ENCODE results near the gene ARHGAP18.

Gene ARHGAP18

GRCh38 chr6:129647044-129647443 lies 62.9 kb downstream of the ARHGAP18 start:
- in situ Hi-C loops (cut with HindIII; ENCODE audit: low sequenced_read_pairs) = no loop called here

DNA sequence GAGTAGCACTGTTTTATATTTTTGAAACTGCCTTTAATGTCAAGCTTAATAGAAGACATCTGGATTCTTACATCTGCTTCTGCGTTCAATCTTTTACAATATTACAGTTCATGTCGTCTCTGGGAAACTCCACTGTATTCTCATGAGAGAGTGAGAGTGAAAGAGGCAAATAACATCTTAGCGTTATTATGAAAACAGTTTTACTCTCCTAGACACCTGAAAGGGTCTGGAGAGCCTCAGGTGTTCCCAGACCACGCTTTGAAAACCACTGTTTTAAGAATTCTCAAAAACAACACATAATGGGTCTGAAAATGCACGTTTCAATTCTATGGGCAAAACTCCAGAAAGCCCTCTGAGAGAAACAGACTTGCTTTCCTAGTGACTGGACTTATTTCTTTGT lies 63.3 kb downstream of the ARHGAP18 start:
- in situ Hi-C loops (cut with HindIII; ENCODE audit: low sequenced_read_pairs) = no loop called here

DNA sequence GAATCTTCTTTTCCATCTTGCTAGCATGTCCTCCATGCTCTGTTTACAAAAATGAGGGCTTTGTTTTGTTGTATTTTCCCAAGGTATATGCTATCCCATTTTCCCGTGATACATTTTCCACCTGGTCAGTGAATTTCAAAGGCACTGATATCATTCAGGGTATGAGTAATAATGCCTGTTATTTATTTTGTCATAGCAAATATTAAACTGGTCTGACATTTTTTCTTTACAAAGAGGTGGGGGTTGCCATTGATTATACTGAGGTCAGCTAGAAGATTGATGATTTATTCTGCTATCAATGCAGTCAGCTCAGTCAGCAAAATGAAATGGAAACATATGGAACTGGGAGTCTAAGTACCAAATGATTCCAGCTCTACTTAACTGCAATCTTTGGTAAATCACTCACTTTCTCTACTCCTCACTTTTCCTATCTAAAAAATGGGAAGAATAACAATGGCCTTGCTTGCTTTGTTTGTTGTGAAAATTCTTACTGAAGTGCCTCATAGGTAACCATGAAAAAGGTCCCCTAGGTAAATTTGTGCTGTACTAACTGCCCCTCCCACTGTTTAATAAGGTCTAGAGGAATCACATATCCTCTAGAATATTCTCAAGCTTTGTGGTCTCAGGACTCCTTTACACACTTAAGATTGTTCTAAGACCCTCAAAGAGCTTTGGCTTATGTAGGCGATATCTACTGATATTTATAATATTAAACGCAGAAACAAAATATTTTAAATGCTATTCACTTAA lies 64.0 kb downstream of the ARHGAP18 start:
- in situ Hi-C loops (cut with HindIII; ENCODE audit: low sequenced_read_pairs) = no loop called here

DNA sequence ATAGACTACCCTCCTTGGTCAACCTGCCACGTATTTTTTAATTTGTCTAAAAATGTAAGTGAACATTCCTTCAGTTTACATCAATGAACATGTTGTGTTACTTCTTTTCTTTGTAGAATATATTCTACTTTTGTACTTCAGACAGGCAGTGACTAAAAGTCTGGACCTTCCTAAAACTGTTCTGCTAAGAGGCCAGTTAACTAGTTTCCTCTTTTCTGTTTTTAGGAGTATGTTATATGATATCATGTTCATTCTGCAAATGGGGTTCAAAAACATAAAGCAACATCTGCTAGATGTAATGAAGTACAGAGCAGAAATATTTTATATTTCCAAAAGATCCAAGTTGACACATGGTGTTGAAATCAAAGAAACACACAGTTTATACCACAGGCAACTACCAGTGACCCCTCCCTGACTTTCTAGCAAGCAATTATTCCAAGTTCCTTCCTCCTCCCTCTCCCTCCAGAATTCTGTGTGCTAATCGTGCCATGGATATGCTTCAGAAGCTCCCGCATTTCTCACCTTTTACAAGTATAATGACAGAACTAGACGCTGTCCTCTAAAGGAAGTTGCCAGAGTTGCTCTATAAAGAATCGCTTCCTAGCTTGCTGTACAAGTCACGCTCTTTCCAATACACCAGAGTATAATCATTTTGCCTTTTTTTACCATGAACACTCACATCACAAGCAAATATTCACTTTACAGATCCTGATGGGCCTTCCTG lies 64.7 kb downstream of the ARHGAP18 start:
- in situ Hi-C loops (cut with HindIII; ENCODE audit: low sequenced_read_pairs) = no loop called here

GRCh38 chr6:129644567-129645015 lies 65.4 kb downstream of the ARHGAP18 start:
- in situ Hi-C loops (cut with HindIII; ENCODE audit: low sequenced_read_pairs) = no loop called here

- in situ Hi-C loops (cut with HindIII; ENCODE audit: low sequenced_read_pairs) = no loop called here
Observed at GRCh38 chr6:129643968-129644367, 66.0 kb downstream of the ARHGAP18 start.

- in situ Hi-C loops (cut with HindIII; ENCODE audit: low sequenced_read_pairs) = no loop called here
Observed at GRCh38 chr6:129643176-129643575, 66.8 kb downstream of the ARHGAP18 start.

GRCh38 chr6:129642322-129642721 lies 67.7 kb downstream of the ARHGAP18 start:
- in situ Hi-C loops (cut with HindIII; ENCODE audit: low sequenced_read_pairs) = no loop called here

DNA sequence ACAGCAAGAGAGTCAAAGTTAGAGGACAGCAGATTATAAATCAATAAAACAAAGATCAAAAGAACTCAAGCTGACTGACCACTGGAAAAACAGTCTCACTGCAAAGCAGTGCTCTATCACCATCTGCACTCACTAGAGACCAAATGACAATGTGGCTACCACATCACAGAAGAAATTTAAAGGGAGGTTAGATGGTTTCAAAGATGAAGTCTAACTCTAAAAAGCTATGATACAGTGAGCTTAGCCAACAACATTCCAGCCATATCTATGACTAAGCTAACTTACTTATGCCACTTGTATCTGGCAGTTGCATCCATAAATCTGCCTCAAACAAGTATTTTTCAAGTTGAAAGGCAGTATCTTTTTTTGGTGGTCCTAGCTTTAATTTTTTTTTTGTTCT lies 68.6 kb downstream of the ARHGAP18 start:
- in situ Hi-C loops (cut with HindIII; ENCODE audit: low sequenced_read_pairs) = no loop called here

DNA sequence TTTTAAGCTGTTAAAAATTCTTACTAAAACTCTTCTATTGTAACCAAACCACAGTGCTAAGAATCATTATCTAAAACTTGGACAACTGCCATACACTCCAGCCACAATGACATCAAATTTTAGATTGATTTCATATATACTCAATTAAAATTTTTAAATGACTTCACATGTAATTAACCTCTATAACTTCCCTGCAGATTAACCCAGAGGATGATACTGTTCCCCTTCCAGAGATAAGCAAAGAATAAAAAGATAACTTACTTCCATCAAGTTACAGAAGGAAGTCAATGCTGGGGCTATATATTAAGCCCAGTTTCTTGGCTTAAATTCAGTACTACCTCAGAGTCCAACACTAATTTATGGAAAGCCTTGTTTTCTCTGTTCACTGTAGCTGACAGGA lies 71.3 kb downstream of the ARHGAP18 start:
- in situ Hi-C loops (cut with HindIII; ENCODE audit: low sequenced_read_pairs) = no loop called here

GRCh38 chr6:129638055-129638684 lies 71.8 kb downstream of the ARHGAP18 start:
- in situ Hi-C loops (cut with HindIII; ENCODE audit: low sequenced_read_pairs) = no loop called here

DNA sequence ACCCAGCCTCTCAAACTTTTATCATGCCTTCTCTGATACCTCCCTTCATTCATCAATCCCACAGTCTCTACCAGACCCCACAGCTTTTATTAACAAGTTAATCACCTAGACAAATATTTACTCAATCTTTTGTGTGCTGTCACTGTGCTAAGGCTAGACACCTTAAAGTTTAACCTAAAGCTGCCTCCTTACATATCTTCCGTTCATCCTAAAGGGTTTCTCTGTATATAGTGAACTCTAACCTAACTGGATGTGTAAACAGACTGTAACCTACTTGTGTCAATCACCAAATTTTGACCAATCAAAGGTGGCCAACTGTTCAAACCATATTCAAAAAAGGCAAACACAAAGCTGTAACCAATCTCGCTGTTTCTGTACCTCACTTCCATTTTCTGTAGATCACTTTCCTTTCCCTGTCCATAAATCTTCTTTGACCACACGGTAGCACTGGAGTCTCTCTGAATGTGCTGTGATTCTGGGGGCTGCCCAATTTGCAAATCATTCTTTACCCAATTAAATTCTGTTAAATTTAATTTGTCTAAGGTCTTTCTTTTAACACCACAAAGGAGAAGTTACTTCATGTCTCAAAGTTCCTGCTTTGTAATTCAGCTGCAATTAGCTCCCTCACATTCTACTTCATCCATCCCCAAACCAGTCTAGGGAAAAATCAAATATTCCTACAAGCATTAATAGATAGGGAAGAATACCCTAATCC lies 72.5 kb downstream of the ARHGAP18 start:
- in situ Hi-C loops (cut with HindIII; ENCODE audit: low sequenced_read_pairs) = no loop called here

DNA sequence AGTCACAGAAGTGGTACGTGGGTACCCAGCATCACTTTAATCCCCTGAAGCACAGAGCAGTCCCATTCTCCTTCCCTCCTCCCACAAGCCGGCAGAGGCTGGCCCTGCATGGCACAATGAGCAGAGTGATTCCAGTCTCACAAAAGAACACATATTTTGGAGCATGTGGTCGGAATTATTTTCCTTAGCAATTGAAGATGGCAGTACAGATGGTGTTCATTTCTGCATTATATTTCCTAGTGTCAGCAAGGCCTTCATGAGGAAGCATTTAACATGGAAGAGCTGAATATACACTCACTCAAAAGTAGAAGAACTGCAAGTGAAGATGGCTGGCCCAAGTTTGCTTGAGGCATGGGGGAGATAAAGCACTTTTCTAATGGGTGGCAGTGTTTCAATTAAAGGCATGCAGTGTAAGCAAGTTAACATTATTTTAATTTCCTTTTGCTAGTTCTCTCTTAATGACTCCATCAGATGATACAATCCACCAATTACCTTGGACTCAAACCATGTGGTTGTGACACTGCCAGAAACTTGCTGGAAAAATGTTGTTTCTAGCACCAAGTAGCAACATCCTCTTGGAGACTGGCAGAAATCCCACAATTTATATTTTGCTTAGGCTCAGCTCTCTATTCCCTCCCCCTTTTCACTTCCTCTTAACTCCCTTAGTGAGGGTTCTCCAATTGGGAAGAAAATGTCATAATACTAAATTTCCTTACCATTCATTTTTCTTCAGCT lies 74.4 kb downstream of the ARHGAP18 start:
- in situ Hi-C loops (cut with HindIII; ENCODE audit: low sequenced_read_pairs) = no loop called here

DNA sequence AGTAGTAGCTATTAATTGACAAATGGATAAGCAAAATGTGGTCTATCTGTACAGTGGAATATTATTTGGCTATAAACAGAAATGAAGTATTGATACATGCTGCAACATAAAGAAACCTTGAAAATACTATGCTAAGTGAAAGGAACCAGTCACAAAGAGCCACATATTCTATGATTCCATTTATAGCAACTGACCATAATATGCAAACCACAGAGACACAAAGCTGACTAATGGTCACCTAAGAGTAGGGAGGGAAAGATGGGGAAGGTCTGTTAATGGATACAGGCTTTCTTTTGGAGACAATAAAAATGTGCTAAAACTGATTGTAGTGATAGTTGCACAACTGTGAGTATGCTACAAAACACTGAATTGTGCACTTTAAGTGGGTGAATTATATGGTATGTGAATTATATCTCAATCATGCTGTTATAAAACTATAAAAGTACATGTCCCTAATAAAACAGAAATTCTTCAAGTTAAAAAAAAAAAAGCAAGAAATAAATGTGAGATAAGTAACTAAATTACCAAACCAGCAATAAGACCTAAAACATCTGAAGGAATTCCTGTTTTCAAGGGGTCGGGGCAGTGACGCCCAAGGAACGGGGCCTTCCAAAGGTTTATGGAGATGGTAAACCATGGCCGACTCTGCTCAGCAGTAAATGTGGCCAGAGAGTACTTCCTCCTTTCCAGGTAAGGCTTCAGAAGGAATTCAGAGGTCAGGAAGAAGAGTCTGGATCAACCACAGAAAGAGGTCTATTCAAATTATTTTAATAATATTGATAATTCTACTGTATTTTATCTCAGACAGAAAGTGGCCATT lies 75.4 kb downstream of the ARHGAP18 start:
- in situ Hi-C loops (cut with HindIII; ENCODE audit: low sequenced_read_pairs) = no loop called here

DNA sequence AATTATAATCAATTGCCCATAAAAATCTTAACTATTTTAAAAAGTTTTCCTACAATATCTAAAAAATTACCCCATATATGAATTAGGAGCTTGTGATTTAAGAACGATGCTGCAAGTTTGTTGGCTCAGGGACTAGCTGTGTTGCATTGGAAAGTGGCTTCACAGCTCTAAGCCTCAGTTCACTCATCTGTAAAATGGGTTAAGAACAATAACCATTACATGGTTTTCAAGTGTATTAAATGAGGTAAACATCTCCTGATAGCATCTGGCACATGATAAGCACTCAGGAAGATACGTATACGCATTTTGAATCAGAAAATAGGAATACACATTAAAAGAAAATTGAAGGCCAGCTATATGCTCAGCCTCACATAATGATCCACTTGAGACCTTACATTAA lies 76.4 kb downstream of the ARHGAP18 start:
- in situ Hi-C loops (cut with HindIII; ENCODE audit: low sequenced_read_pairs) = no loop called here

DNA sequence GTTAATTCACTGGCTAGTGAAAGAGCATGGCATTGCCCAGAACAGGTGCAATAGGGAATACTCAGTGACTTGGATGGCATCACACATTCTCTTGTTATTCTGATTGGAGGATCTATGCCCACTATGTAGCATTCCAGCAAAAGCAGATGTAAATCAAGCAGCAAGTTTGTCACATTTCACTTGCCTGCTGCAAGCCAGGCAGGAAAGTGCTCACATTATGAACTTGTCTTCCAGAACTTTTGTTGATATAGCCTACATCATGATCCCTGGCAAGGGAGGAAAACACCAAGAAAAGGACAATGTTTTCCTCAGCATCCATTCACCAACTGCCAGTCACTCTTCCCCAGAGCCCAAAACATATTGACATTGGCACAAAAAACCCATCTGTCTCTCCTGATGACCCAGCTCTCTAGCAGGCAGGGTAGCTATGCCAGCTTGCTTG lies 77.8 kb downstream of the ARHGAP18 start:
- in situ Hi-C loops (cut with HindIII; ENCODE audit: low sequenced_read_pairs) = no loop called here

- in situ Hi-C loops (cut with HindIII; ENCODE audit: low sequenced_read_pairs) = no loop called here
Observed at GRCh38 chr6:129631070-129631469, 78.9 kb downstream of the ARHGAP18 start.

GRCh38 chr6:129630596-129630995 lies 79.4 kb downstream of the ARHGAP18 start:
- in situ Hi-C loops (cut with HindIII; ENCODE audit: low sequenced_read_pairs) = no loop called here

DNA sequence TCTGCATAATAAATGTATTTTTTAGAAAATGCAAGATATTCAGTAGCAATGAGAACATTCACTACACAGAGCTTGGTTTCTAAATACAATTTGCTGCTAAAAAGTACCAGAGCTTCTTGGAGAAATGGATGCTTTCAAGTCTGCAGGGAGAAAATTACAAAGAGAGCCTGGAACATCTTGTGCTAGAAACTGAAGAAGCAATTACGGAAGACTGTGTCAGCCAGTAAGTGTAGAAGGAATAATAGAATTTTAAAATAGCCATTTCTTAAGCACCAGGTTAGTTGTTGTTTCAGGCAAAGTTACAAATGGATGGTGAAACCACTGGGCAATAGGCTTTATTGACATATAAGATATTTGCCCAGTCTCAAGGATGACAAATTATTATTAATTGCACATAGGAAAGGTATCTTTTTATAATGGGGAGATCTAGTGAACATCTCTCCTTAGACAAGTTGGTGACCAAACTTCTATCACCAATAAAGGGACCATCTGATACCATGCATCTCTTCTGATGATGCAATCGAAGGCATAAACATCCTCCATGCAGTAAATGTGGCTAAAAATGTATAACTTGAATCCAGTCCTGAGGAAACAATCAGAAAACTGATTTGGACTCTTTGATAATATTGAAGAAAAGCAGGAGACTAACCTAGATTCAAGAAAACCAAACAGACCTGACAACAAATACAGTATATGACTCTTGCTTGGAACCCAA lies 81.7 kb downstream of the ARHGAP18 start:
- in situ Hi-C loops (cut with HindIII; ENCODE audit: low sequenced_read_pairs) = no loop called here

Data from DLD1 (cell line).